Measurements from ENCODE around the gene RTN4R.

RTN4R gene

DNA sequence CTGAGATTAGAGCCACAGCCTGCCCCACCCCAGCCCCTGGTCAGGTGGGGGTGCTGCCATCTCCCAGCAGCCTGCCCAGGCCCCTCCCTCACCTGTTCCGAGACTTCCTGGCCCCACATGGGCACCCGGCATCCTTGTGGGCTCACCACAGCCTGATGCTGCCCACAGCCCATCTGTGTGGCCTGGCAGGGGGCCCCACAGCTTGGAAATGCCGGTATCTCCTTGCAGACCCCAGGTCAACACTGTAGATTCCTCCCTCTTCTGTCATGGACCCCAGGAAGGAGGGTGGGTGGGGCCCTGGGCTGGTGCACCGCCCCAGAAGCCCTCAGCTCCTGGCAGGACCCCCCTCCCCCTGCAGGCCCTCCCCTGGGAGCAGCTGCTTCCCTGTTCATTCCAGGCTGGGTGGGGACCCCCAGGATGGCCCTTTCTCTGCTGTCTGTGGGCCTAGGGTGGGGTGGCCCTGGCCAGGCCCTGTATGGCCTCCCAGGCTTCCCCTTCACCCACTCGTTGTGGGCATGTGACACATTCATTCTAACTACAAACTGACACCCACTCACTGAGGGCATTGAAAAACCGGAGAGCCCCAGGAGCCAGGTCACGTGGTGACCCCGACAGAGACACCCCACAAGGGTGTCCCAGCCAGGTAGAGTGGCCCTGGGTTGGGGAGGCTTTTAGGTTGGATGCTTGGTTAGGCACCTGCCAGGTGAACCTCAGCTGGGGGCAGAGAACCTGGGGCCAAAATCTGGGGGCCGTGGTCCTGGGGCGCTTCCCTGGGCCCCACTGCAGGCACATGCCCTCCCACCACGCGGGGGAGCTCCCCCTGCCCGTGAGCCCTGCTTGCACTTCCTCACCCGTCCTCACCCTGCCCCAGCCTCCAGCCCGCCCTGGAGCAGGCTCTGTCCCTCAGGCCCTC lies 73.2 kb downstream of the RTN4R start:
- no peak for DNase-seq

DNA sequence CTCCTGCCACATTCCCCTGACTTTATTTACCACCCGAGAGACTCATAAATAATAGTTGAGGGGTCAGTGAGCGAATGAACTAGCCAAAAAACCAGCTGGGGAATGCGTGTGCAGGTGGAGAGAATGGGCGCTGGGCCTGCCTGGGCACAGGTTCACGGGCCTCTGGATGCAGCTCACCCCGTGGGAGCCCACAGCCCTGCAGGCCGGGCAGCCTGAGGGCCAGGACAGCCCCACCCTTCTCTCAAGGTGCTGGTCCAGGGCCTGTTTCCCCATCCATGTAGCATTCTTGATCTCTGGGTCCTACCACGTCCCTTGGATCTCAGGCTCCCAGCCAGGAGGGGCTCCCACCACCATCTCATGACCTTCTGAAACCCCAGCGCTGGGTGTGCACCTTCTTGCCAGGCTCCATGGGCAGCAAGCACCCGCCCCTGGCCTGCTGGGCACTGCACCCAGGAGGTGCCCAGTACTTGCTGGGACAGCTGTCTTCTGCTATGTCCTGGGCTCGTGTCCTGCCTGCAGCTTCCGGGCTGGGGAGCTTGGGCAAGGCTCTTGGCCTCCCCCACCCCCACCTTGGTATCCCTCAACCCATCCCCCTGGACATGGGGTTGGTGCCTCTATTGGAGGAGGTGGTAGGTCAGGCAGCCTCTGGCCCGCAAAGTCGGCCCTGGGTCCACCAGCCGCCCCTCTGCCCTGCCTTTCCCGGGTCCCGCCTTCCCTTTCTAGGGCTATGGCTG lies 74.2 kb downstream of the RTN4R start:
- DNase-seq: no peak

DNA sequence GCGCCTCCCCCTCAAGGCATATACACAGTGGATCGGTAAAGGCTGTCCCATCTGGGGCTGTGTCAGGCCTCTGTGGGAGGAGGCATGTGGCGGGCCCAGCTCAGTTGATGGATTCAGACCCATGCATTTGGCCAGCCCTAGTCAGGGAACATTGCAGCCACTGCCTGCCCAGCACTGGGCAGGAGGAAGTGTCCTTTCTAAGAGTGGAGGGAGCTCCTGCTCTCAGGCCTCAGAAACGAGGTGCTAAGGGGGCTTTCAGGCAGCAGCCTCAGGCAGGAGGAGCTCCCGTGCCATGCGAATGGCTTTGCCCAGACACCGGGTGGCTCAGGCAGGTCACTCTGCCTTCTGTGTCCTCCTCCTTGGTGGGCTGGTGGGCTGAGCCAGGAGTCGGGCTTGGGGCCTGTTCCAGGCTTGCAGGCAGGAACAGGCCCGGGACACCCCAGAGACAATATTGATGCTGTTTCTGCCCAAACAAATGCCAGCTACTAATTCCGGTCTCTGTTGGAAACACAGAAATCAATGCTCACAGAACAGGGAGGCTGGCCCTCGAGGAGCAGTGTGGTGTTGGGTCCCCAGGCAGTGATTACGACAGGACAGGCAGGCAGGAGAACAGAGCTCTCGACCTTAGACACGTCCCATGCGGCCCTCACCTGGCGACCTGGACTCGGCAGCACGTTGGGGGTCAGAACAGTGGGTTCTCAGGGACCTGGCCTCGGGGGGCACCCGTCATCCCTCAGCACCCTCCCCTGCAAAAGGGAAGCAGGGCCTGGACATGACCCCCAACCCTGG lies 75.0 kb downstream of the RTN4R start:
- DNase-seq: no peak

DNA sequence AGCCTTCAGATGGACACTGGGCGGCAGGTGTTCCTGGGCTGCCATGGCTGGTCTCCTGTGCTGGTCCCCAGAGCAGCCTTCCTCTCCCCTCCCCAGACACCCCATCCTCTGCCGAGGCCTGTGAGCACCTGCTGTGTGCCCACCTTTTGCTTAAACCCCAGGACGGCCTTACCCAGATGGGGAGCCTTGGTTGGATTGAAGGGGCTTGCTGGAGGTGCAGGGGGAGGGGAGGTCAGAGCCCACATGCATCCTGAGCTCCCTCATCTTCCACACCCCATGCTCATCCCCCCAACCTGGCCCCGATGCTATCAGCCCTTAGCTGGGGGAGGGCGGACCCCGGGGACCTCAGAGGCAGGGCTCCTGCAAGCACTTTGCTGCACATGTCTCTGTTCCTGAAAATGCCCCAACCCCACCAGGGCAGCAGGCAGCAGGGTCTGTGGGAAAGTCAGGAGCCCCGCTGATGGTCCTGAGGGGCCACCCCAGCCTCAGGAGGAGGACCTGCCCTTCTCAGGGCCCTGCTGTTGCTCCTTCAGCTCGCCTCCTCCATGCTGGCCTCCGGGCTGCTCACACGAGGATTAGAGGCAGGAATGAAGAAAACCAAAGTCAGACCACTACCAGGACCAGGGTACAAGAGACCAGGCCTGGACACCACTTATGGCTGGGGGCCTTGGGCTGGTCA lies 75.7 kb downstream of the RTN4R start:
- no peak for DNase-seq

DNA sequence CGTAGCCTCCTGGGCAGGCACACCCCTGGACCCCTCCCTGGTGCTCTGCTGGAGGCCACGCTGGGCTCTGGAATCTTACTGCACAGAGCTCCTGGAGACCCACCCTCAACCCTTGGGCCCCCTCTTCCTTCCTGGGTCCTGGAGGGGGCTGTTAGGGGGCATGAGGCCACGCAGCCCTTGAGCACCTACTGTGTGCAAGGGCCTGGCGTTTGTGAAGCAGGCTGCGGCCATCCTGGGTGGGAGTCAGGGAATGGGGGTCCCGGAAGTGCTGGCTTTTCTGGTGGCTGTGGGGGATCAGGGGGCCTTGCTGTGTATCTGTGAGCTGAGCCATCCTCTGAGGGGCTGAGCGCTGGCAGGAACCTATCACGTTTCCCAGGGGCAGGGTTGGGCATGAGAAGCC lies 76.3 kb downstream of the RTN4R start:
- DNase-seq: no peak

Measured in NCI-H1436 treated with DMSO at 0.1 percent for 48 hours (cell line).